Measurements from ENCODE around the gene RRAS2.

GRCh38 chr11:14336507-14337503 lies 22.2 kb downstream of the RRAS2 start:
- TF ChIP-seq CTCF (conservative IDR thresholded peaks at IDR 0.05) = no peak
- TF ChIP-seq EZH2 (IDR thresholded peaks at IDR 0.05; ENCODE audit: low read depth) = no peak
